ENCODE measurements around the gene CCDC124. TPM values are rescaled to one million over a fixed set of nuclear protein-coding genes. Genes with fewer than 3 reads are reported as not detected.

CCDC124 gene
- total RNA-seq, 1 experiment from 2014 or later = 131 TPM

- intact Hi-C loops (cut with micrococcal nuclease; ENCODE audit: unreplicated experiment) = no loop called here
- TF ChIP-seq EZH2 (IDR thresholded peaks at IDR 0.05; ENCODE audit: borderline replicate concordance, low read depth, low read length, poor library complexity, severe bottlenecking) = no peak
- no peak for TF ChIP-seq CTCF (conservative IDR thresholded peaks at IDR 0.05; ENCODE audit: low read depth, low read length)
- Histone ChIP-seq H3K27me3 (replicated peaks; ENCODE audit: insufficient read depth, low read depth, low read length, poor library complexity) (no peaks in the 10 kb centered on the region), H3K9me3 (ENCODE audit: low read depth, low read length, poor library complexity, severe bottlenecking) (no peaks in the 10 kb centered on the region), H3K27ac (ENCODE audit: low read depth, low read length, poor library complexity, severe bottlenecking) (no peak overlapping the region), H3K36me3 (ENCODE audit: insufficient read depth, low read length, poor library complexity, severe bottlenecking) (peaks cover 51% of the 10 kb centered on the region), H3K4me3 (ENCODE audit: low read depth, low read length, poor library complexity, severe bottlenecking) (no peak overlapping the region), H3K4me1 (ENCODE audit: insufficient read depth, low read length, poor library complexity, severe bottlenecking) (peaks cover 12% of the 10 kb centered on the region)
- POLR2A ChIA-PET (ENCODE audit: low non-redundant PET) = no interaction called here
- CTCF ChIA-PET = no interaction called here
- BruUV-seq (replicated peaks) = no TSS peak
- no peak for DNase-seq (ENCODE audit: low spot score)
Measured at GRCh38 chr19:17974551-17974950, 41.7 kb downstream of the CCDC124 start.

- TF ChIP-seq EZH2 (IDR thresholded peaks at IDR 0.05; ENCODE audit: borderline replicate concordance, low read depth, low read length, poor library complexity, severe bottlenecking) = no peak
- TF ChIP-seq CTCF (conservative IDR thresholded peaks at IDR 0.05; ENCODE audit: low read depth, low read length) = no peak
- no peak overlapping the region for H3K27ac ChIP-seq (ENCODE audit: low read depth, low read length, poor library complexity, severe bottlenecking)
- DNase-seq (ENCODE audit: low spot score) = no peak
- no peaks in the 10 kb centered on the region for H3K27me3 ChIP-seq (replicated peaks; ENCODE audit: insufficient read depth, low read depth, low read length, poor library complexity)
- no peak overlapping the region for H3K4me3 ChIP-seq (ENCODE audit: low read depth, low read length, poor library complexity, severe bottlenecking)
- ChIA-PET POLR2A (ENCODE audit: low non-redundant PET) (no interaction called here), CTCF (no interaction called here)
- intact Hi-C loops (cut with micrococcal nuclease; ENCODE audit: unreplicated experiment) = no loop called here
- peaks cover 54% of the 10 kb centered on the region for H3K36me3 ChIP-seq (ENCODE audit: insufficient read depth, low read length, poor library complexity, severe bottlenecking)
- peaks cover 8% of the 10 kb centered on the region for H3K4me1 ChIP-seq (ENCODE audit: insufficient read depth, low read length, poor library complexity, severe bottlenecking)
- no peaks in the 10 kb centered on the region for H3K9me3 ChIP-seq (ENCODE audit: low read depth, low read length, poor library complexity, severe bottlenecking)
- no TSS peak for BruUV-seq (replicated peaks)
Measured at GRCh38 chr19:17975032-17975431, 42.2 kb downstream of the CCDC124 start.

GRCh38 chr19:17977021-17977420, 44.2 kb downstream of the CCDC124 start:
- intact Hi-C loops (cut with micrococcal nuclease; ENCODE audit: unreplicated experiment) = no loop called here
- DNase-seq (ENCODE audit: low spot score) = no peak
- Histone ChIP-seq H3K36me3 (ENCODE audit: insufficient read depth, low read length, poor library complexity, severe bottlenecking) (peaks cover 62% of the 10 kb centered on the region), H3K9me3 (ENCODE audit: low read depth, low read length, poor library complexity, severe bottlenecking) (no peaks in the 10 kb centered on the region), H3K4me3 (ENCODE audit: low read depth, low read length, poor library complexity, severe bottlenecking) (no peak overlapping the region), H3K4me1 (ENCODE audit: insufficient read depth, low read length, poor library complexity, severe bottlenecking) (peaks cover 8% of the 10 kb centered on the region), H3K27me3 (replicated peaks; ENCODE audit: insufficient read depth, low read depth, low read length, poor library complexity) (no peaks in the 10 kb centered on the region), H3K27ac (ENCODE audit: low read depth, low read length, poor library complexity, severe bottlenecking) (no peak overlapping the region)
- POLR2A ChIA-PET (ENCODE audit: low non-redundant PET) = no interaction called here
- CTCF ChIA-PET = no interaction called here
- no peak for TF ChIP-seq CTCF (conservative IDR thresholded peaks at IDR 0.05; ENCODE audit: low read depth, low read length)
- no TSS peak for BruUV-seq (replicated peaks)
